ENCODE data around the gene APOL5. TPM values are rescaled to one million over a fixed set of nuclear protein-coding genes. Genes with fewer than 3 reads are reported as not detected.

APOL5 gene
- total RNA-seq, 1 donor from 2014 or later = not detected

DNA sequence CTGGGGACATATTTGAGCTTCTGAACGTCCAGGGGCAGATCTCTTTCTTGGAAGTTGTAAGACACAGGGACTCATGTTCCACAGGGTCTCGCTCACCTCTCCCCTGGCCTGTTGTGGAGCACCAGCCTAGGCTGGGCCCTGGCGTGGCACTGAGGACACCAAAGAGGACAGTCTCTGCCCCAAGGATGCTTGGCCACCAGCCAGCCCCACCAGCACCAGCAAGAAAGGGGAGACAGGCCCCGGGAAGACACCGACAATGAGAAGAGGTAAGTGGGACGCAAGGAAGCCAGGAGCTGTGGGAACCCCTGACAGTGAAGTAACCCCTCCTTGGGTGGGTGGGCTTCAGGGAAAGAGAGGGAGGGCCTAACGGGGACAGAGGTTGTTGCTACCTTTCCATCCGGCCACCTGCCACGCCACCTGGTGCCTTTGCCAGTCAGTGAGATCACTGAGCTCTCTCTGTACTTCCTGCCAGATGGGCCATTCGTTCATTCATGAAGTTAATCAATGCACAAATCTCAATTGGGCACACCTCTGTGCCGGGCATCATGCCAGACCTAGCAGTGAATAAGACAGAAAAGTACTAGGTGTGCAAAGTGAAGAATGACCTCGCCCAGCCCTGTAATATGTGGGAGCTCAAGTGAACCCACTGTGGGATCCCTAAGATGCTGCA is 11.1 kb downstream of the APOL5 start:
- Mint-ChIP-seq H3K4me1 (ENCODE audit: low read depth, unreplicated experiment) (peaks cover 3% of the 10 kb centered on the region), H3K9me3 (ENCODE audit: unreplicated experiment) (peaks cover 5% of the 10 kb centered on the region), H3K27me3 (ENCODE audit: unreplicated experiment) (peaks cover 3% of the 10 kb centered on the region), H3K4me3 (ENCODE audit: unreplicated experiment) (no peak overlapping the region), H3K27ac (ENCODE audit: unreplicated experiment) (no peak overlapping the region), H3K36me3 (ENCODE audit: unreplicated experiment) (no peaks in the 10 kb centered on the region)
- DNase-seq = no peak
- no peak for TF ChIP-seq CTCF (IDR thresholded peaks at IDR 0.05; ENCODE audit: partially characterized antibody, unreplicated experiment)

DNA sequence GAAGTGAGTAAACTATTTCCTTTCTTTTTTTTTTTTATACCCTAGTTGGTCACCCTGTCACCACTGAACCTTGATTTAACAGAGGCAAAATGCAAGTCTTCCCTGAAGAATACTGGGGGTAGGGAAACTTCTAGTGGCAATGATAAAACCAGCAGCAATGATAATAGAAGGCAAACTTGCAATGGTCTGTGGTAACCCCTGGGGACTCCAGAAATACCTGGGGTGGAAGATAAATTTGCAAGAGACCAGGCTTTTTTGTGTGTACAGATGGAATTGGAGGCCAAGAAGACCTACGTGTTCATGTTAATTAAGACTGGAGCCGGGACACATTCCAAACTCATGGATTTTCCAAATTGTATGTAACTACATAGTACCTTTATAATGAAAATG is 11.6 kb downstream of the APOL5 start:
- no peak for TF ChIP-seq CTCF (IDR thresholded peaks at IDR 0.05; ENCODE audit: partially characterized antibody, unreplicated experiment)
- Mint-ChIP-seq H3K27me3 (ENCODE audit: unreplicated experiment) (peaks cover 3% of the 10 kb centered on the region), H3K4me1 (ENCODE audit: low read depth, unreplicated experiment) (peaks cover 3% of the 10 kb centered on the region), H3K9me3 (ENCODE audit: unreplicated experiment) (peaks cover 5% of the 10 kb centered on the region), H3K27ac (ENCODE audit: unreplicated experiment) (no peak overlapping the region), H3K36me3 (ENCODE audit: unreplicated experiment) (no peaks in the 10 kb centered on the region), H3K4me3 (ENCODE audit: unreplicated experiment) (no peak overlapping the region)
- no peak for DNase-seq

DNA sequence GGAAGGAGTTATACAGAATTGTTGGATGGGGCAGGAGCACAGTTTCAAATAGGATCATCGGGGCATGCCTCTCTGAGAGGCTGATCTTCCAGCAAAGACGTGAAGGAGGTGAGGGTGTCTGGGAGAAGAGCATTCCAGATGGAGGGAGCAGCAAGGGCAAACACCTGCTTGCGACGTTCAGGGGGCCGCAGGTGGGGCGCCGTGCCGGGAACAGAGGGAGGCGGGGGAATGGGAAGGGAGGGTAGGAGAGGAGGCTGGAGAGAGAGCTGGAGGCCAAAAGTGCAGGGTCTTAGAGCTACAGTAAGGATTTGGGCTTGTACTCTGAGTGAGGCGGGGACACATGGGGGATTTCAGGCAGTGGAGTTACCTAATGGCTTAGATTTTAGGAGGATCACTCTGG is 13.6 kb downstream of the APOL5 start:
- H3K9me3 Mint-ChIP-seq (ENCODE audit: unreplicated experiment) = peaks cover 4% of the 10 kb centered on the region
- H3K4me3 Mint-ChIP-seq (ENCODE audit: unreplicated experiment) = no peak overlapping the region
- peaks cover 3% of the 10 kb centered on the region for H3K4me1 Mint-ChIP-seq (ENCODE audit: low read depth, unreplicated experiment)
- DNase-seq = no peak
- H3K27me3 Mint-ChIP-seq (ENCODE audit: unreplicated experiment) = peaks cover 3% of the 10 kb centered on the region
- H3K27ac Mint-ChIP-seq (ENCODE audit: unreplicated experiment) = no peak overlapping the region
- H3K36me3 Mint-ChIP-seq (ENCODE audit: unreplicated experiment) = no peaks in the 10 kb centered on the region
- TF ChIP-seq CTCF (IDR thresholded peaks at IDR 0.05; ENCODE audit: partially characterized antibody, unreplicated experiment) = no peak

GRCh38 chr22:35732116-35732515 is 14.4 kb downstream of the APOL5 start:
- Mint-ChIP-seq H3K36me3 (ENCODE audit: unreplicated experiment) (no peaks in the 10 kb centered on the region), H3K9me3 (ENCODE audit: unreplicated experiment) (peaks cover 6% of the 10 kb centered on the region), H3K4me3 (ENCODE audit: unreplicated experiment) (no peak overlapping the region), H3K27me3 (ENCODE audit: unreplicated experiment) (no peaks in the 10 kb centered on the region), H3K4me1 (ENCODE audit: low read depth, unreplicated experiment) (peaks cover 2% of the 10 kb centered on the region), H3K27ac (ENCODE audit: unreplicated experiment) (no peak overlapping the region)
- DNase-seq = no peak
- TF ChIP-seq CTCF (IDR thresholded peaks at IDR 0.05; ENCODE audit: partially characterized antibody, unreplicated experiment) = no peak

DNA sequence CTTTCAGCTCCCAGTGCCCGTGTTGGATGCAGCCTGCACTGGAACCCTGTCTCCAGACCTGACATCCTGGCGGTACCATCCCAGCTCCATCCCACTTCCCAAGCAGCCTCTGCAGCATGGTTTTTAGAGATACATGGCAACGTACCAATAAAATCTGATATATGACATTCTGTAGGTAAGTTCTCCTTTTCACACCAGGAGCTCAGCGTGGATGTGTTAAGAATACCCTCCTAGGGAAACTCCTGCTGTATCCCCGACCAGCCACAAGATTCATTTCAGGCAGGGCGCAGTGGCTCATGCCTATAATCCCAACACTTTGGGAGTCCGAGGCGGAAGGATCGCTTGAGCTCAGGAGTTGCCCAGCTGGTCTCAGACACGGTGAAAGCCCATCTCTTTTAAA is 15.4 kb downstream of the APOL5 start:
- no peak for DNase-seq
- Mint-ChIP-seq H3K9me3 (ENCODE audit: unreplicated experiment) (peaks cover 6% of the 10 kb centered on the region), H3K27me3 (ENCODE audit: unreplicated experiment) (peaks cover 3% of the 10 kb centered on the region), H3K27ac (ENCODE audit: unreplicated experiment) (no peak overlapping the region), H3K4me1 (ENCODE audit: low read depth, unreplicated experiment) (peaks cover 2% of the 10 kb centered on the region), H3K4me3 (ENCODE audit: unreplicated experiment) (no peak overlapping the region), H3K36me3 (ENCODE audit: unreplicated experiment) (peaks cover 6% of the 10 kb centered on the region)
- TF ChIP-seq CTCF (IDR thresholded peaks at IDR 0.05; ENCODE audit: partially characterized antibody, unreplicated experiment) = no peak
